Smooth muscle cell (in vitro differentiated cells): Measurements from ENCODE around the gene NUCB1. TPM values are rescaled to one million over a fixed set of nuclear protein-coding genes. Genes with fewer than 3 reads are reported as not detected.
"Not testable (repeated sequence)": the region's sequence is repeated elsewhere in the genome, so short reads cannot be mapped to it uniquely, and the experiment has no call there.

ENCODE experiments used
- DNase-seq: peaks from one replicate; lab custom pipeline; 2025; ENCODE audit not compliant: unreplicated experiment; lab: John Stamatoyannopoulos, UW
- H2AFZ ChIP-seq: fragments of 200-600 bp; sonication (generic); 2 replicates; pipeline ENCODE4 v1.6.0; 2016; ENCODE audit warnings: antibody characterized with exemption, low read depth, mild to moderate bottlenecking
- H3F3A ChIP-seq: fragments of 200-600 bp; sonication (generic); 2 replicates; pipeline ENCODE4 v1.6.0; 2017; ENCODE audit warnings: antibody characterized with exemption, low read depth
- H3K27ac ChIP-seq: fragments of 200-600 bp; sonication (generic); 2 replicates; pipeline ENCODE4 v1.5.1; 2016; ENCODE audit warnings: low read depth, mild to moderate bottlenecking
- H3K27me3 ChIP-seq: fragments of 200-600 bp; sonication (generic); 2 replicates; pipeline ENCODE4 v1.6.1; 2016; ENCODE audit warnings: low read depth, mild to moderate bottlenecking
- H3K36me3 ChIP-seq: fragments of 200-600 bp; sonication (generic); 2 replicates; pipeline ENCODE4 v1.5.1; 2016; ENCODE audit warnings: low read depth
- H3K4me1 ChIP-seq: fragments of 200-600 bp; sonication (generic); 2 replicates; pipeline ENCODE4 v1.5.1; 2016; ENCODE audit warnings: low read depth
- H3K4me2 ChIP-seq: fragments of 200-600 bp; sonication (generic); 2 replicates; pipeline ENCODE4 v1.6.0; 2016; ENCODE audit warnings: mild to moderate bottlenecking
- H3K4me3 ChIP-seq: fragments of 200-600 bp; sonication (generic); 2 replicates; pipeline ENCODE4 v1.5.1; 2016; ENCODE audit warnings: mild to moderate bottlenecking
- H3K79me2 ChIP-seq: fragments of 200-600 bp; sonication (generic); 2 replicates; pipeline ENCODE4 v1.6.0; 2016; ENCODE audit warnings: low read depth, mild to moderate bottlenecking
- H3K9ac ChIP-seq: fragments of 200-600 bp; sonication (generic); 2 replicates; pipeline ENCODE4 v1.6.0; 2016; ENCODE audit warnings: low read depth
- H3K9me3 ChIP-seq: fragments of 200-600 bp; sonication (generic); replicated peaks from 2 replicates; pipeline ENCODE4 v1.5.1; 2016; ENCODE audit warnings: low read depth
- H4K20me1 ChIP-seq: fragments of 200-600 bp; sonication (generic); 2 replicates; pipeline ENCODE4 v1.6.0; 2016; ENCODE audit warnings: low read depth
- WGBS: methylation state at CpG from one replicate; pipeline ENCODE4 v1.1.7; 2016; ENCODE audit warnings: low lambda C conversion rate; 5-methylcytosine and 5-hydroxymethylcytosine counted together
- polyA plus RNA-seq: library from polyadenylated mRNA; unstranded; fragments of >200 nt; fragmentation: Nextera tagmentation; extraction: Ambion mirVana; gene quantifications from 2 replicates; pipeline ENCODE4 v1.2.1, GENCODE V29; 2016
- total RNA-seq: library from RNA; depleted of rRNA; stranded (reverse); fragments of >200 nt; gene quantifications from 2 replicates; pipeline ENCODE4 v1.2.3, GENCODE V29; 2014
- TF ChIP-seq, protein P1 (sequence below): fragments of 200-600 bp; sonication (generic); IDR thresholded peaks from 2 replicates; pipeline ENCODE4 v1.5.1; 2017; ENCODE audit warnings: borderline replicate concordance, mild to moderate bottlenecking, antibody characterized with exemption; ENCODE audit not compliant: insufficient read depth, poor library complexity, severe bottlenecking

The NUCB1 gene
- total and polyA plus RNA-seq, 2 experiments from 2014 or later = 146 to 329 TPM

DNA sequence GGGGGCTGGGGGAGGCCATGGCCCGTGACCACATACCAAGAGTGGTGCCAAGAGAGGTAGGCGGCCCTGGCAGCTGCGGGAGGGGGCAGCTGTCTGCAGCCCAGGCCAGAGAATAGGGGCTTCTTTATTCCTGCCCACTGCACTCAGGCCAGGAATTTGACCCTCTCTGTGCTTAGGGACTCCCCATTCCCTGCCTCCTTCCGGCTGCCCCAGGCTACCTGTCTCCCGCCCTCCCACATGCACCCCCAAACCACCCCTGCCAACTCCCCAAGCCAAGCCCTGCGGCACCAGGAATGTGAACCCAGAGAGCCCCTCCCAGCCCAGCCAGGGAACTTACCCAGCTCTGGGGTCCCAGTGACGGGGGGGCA lies 32.4 kb upstream of the NUCB1 start:
- Histone ChIP-seq H3K36me3 (no peaks in the 10 kb centered on the region), H3K27me3 (no peaks in the 10 kb centered on the region), H3K79me2 (peaks cover 20% of the 10 kb centered on the region), H3K9ac (peak overlapping the region; percentile 67), H3K9me3 (no peaks in the 10 kb centered on the region), H3F3A (peaks cover 3% of the 10 kb centered on the region), H3K27ac (peak overlapping the region; percentile 72), H3K4me3 (peak overlapping the region; percentile 39), H4K20me1 (peaks cover 4% of the 10 kb centered on the region), H3K4me2 (peak overlapping the region; percentile 83), H3K4me1 (peaks cover 21% of the 10 kb centered on the region), H2AFZ (peak overlapping the region; percentile 77)
- 73% methylated on average over 2 of the region's 7 CpGs for WGBS
- TF ChIP-seq, protein P1, sequence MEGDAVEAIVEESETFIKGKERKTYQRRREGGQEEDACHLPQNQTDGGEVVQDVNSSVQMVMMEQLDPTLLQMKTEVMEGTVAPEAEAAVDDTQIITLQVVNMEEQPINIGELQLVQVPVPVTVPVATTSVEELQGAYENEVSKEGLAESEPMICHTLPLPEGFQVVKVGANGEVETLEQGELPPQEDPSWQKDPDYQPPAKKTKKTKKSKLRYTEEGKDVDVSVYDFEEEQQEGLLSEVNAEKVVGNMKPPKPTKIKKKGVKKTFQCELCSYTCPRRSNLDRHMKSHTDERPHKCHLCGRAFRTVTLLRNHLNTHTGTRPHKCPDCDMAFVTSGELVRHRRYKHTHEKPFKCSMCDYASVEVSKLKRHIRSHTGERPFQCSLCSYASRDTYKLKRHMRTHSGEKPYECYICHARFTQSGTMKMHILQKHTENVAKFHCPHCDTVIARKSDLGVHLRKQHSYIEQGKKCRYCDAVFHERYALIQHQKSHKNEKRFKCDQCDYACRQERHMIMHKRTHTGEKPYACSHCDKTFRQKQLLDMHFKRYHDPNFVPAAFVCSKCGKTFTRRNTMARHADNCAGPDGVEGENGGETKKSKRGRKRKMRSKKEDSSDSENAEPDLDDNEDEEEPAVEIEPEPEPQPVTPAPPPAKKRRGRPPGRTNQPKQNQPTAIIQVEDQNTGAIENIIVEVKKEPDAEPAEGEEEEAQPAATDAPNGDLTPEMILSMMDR = no peak
- DNase-seq = no peak

DNA sequence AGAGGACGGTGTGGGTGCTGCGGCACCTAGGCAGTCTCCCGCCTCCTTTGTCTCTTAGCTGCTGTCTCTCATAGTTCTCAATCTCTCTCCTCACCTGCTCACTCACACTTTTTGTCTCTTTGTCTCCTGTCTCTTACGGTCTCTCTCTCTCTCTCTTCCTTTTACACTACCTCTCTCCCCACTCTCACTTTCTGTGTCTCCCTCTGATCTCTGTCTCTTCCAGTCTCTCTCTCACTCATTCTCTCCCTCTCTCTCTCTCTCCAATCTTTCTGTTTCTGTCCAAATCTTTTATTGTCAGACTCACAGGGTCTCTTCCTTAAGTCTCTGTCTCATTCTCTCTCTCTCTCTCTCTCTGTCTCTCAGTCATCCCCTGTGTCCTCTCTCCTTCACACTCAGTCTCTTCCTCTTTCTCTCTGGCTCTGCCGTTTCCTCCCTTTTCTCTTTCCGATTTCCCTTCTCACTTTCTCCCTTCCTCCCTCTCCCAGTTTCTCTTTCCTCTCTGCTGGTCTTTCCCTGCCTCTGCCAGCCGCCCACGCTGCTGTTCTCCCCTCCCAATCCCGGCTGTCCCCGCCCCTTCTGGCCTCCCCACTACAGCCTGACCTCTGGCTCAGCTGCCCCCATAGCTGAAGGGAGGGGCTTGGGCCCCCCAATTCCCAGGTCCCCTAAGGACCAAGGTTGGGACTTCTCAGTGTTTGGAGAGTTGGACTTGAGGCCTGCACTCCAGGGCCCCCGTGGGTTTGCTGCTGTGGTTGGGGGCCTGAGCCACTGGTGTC lies 31.8 kb upstream of the NUCB1 start, which contains the start of gene PLEKHA4:
Gene PLEKHA4 (minus strand): TSS at position 504 of the 773 bp plus-strand sequence. CDS start 997 bp downstream, outside the sequence.
- peaks cover 21% of the 10 kb centered on the region for H3K4me1 ChIP-seq
- peaks cover 8% of the 10 kb centered on the region for H3F3A ChIP-seq
- TF ChIP-seq, protein P1 = no peak
- no peaks in the 10 kb centered on the region for H3K27me3 ChIP-seq
- no peaks in the 10 kb centered on the region for H3K9me3 ChIP-seq
- no peaks in the 10 kb centered on the region for H3K36me3 ChIP-seq
- H3K27ac ChIP-seq = peak within 1 kb of the TSS; percentile 72
- H3K4me3 ChIP-seq = peak within 1 kb of the TSS; percentile 39
- 45% methylated on average over 8 of the region's 11 CpGs for WGBS
- peaks cover 10% of the 10 kb centered on the region for H4K20me1 ChIP-seq
- peak within 1 kb of the TSS; percentile 83 for H3K4me2 ChIP-seq
- peak within 1 kb of the TSS; percentile 67 for H3K9ac ChIP-seq
- DNase-seq = no peak
- peaks cover 26% of the 10 kb centered on the region for H3K79me2 ChIP-seq
- peak within 1 kb of the TSS; percentile 77 for H2AFZ ChIP-seq

DNA sequence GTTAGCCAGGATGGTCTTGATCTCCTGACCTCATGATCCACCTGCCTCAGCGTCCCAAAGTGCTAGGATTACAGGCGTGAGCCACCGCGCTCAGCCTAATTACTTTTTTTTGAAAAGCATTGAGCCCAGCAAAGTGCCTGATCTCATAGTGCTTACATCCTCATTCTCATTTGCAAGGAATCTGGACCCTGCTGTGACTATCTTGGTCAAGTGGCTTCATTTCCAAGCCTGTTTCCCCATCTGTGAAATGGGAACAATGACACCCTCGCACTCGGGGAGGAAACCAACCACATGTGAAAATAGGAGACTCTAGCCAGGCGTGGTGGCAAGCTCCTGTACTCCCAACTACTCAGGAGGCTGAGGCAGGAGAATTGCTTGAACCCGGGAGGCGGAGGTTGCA lies 30.1 kb upstream of the NUCB1 start:
- Histone ChIP-seq H3K9ac (no peak overlapping the region), H2AFZ (no peak overlapping the region), H3K4me1 (peaks cover 21% of the 10 kb centered on the region), H3K4me3 (no peak overlapping the region), H4K20me1 (peaks cover 27% of the 10 kb centered on the region), H3K36me3 (no peaks in the 10 kb centered on the region), H3K79me2 (peaks cover 42% of the 10 kb centered on the region), H3K27me3 (no peaks in the 10 kb centered on the region), H3K9me3 (no peaks in the 10 kb centered on the region), H3K4me2 (no peak overlapping the region), H3F3A (peaks cover 24% of the 10 kb centered on the region), H3K27ac (no peak overlapping the region)
- no peak for DNase-seq
- WGBS = 94% methylated on average over 9 of the region's 9 CpGs
- TF ChIP-seq, protein P1 = no peak

DNA sequence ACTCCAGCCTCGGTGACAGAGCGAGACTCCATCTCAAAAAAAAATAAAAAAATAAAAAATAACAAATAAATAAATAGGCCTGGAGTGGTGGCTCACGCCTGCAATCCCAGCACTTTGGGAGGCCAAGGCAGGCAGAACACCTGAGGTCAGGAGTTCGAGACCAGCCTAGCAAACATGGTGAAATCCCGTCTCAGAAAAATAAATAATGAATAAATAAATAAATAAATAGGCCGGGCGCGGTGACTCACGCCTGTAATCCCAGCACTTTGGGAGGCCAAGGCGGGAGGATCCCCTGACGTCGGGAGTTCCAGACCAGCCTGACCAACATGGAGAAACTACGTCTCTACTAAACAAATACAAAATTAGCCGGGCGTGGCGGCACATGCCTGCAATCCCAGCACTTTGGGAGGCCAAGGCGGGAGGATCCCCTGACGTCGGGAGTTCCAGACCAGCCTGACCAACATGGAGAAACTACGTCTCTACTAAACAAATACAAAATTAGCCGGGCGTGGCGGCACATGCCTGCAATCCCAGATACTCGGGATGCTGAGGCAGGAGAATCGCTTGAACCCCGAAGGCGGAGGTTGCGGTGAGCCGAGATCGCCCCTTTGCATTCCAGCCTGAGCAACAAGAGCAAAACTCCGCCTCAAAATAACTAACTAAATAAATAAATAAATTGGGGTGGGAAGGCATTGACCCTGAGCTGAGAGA lies 28.5 kb upstream of the NUCB1 start:
- not testable (repeated sequence) for H2AFZ ChIP-seq, H3K9ac ChIP-seq, H3K9me3 ChIP-seq, H3K36me3 ChIP-seq, DNase-seq, H3K27me3 ChIP-seq
- WGBS = 88% methylated on average over 26 of the region's 31 CpGs
- Histone ChIP-seq H3K4me2 (peak overlapping the region; percentile 71), H3K4me3 (peak overlapping the region; percentile 97), H3K79me2 (peaks cover 49% of the 10 kb centered on the region), H4K20me1 (peaks cover 43% of the 10 kb centered on the region), H3K27ac (peak overlapping the region; percentile 52), H3F3A (peaks cover 36% of the 10 kb centered on the region), H3K4me1 (peaks cover 26% of the 10 kb centered on the region)
